GM23248 (cell line): ENCODE results near the gene SLC16A8. TPM values are rescaled to one million over a fixed set of nuclear protein-coding genes. Genes with fewer than 3 reads are reported as not detected.

Experiments
- DNase-seq: peaks from one replicate; pipeline ENCODE4 v3.0.0-alpha.2; 2015
- H2AFZ ChIP-seq: fragments of 200-600 bp; sonication (generic); 2 replicates; pipeline ENCODE4 v1.6.1; 2016; ENCODE audit warnings: antibody characterized with exemption
- H3F3A ChIP-seq: fragments of 200-600 bp; sonication (generic); 2 replicates; pipeline ENCODE4 v1.6.1; 2016; ENCODE audit warnings: mild to moderate bottlenecking, antibody characterized with exemption, mixed run types; ENCODE audit not compliant: insufficient read depth
- H3K27ac ChIP-seq: fragments of 200-600 bp; sonication (generic); 2 replicates; pipeline ENCODE4 v1.5.1; 2016; ENCODE audit warnings: mild to moderate bottlenecking
- H3K27me3 ChIP-seq: fragments of 200-600 bp; sonication (generic); replicated peaks from 2 replicates; pipeline ENCODE4 v1.6.1; 2016; ENCODE audit warnings: mild to moderate bottlenecking; ENCODE audit not compliant: insufficient read depth
- H3K36me3 ChIP-seq: fragments of 200-600 bp; sonication (generic); 2 replicates; pipeline ENCODE4 v1.6.1; 2016; ENCODE audit warnings: low read depth, mild to moderate bottlenecking
- H3K4me1 ChIP-seq: fragments of 200-600 bp; sonication (generic); 2 replicates; pipeline ENCODE4 v1.6.1; 2016; ENCODE audit warnings: mild to moderate bottlenecking; ENCODE audit not compliant: insufficient read depth
- H3K4me2 ChIP-seq: fragments of 200-600 bp; sonication (generic); one replicate; pipeline ENCODE4 v1.6.1; 2016; ENCODE audit warnings: mild to moderate bottlenecking; ENCODE audit not compliant: unreplicated experiment
- H3K4me3 ChIP-seq: fragments of 200-600 bp; sonication (generic); 2 replicates; pipeline ENCODE4 v1.5.1; 2016; ENCODE audit warnings: mild to moderate bottlenecking
- H3K79me2 ChIP-seq: fragments of 200-600 bp; sonication (generic); 2 replicates; pipeline ENCODE4 v1.6.1; 2016; ENCODE audit warnings: mild to moderate bottlenecking; ENCODE audit not compliant: insufficient read depth
- H3K9ac ChIP-seq: fragments of 200-600 bp; sonication (generic); 2 replicates; pipeline ENCODE4 v1.6.1; 2016; ENCODE audit warnings: mild to moderate bottlenecking
- H3K9me2 ChIP-seq: fragments of 200-600 bp; sonication (generic); 2 replicates; pipeline ENCODE4 v1.6.1; 2016; ENCODE audit warnings: mixed run types, mild to moderate bottlenecking, moderate library complexity; ENCODE audit not compliant: insufficient read depth
- H3K9me3 ChIP-seq: fragments of 200-600 bp; sonication (generic); one replicate; pipeline ENCODE4 v1.6.1; 2017; ENCODE audit warnings: low read depth
- H4K20me1 ChIP-seq: fragments of 200-600 bp; sonication (generic); 2 replicates; pipeline ENCODE4 v1.6.0; 2016; ENCODE audit not compliant: insufficient read depth
- EZH2 ChIP-seq: fragments of 200-600 bp; sonication (generic); IDR thresholded peaks from 2 replicates; pipeline ENCODE4 v1.6.1; 2018; ENCODE audit warnings: antibody characterized with exemption, mild to moderate bottlenecking; ENCODE audit not compliant: insufficient read depth, poor library complexity, severe bottlenecking
- EZH2phosphoT487 ChIP-seq: fragments of 200-600 bp; sonication (generic); IDR thresholded peaks from 2 replicates; pipeline ENCODE4 v1.6.1; 2018; ENCODE audit warnings: antibody characterized with exemption, moderate library complexity, mild to moderate bottlenecking, low read depth; ENCODE audit not compliant: insufficient read depth
- WGBS, 2 experiments: methylation state at CpG; one replicate each; pipeline ENCODE4 v1.1.6; 2015 to 2017; ENCODE audit warnings: low lambda C conversion rate in 2 of 2, low coverage in 1 of 2; ENCODE audit errors: missing lambda C conversion rate in 2 of 2; 5-methylcytosine and 5-hydroxymethylcytosine counted together
- in situ Hi-C: fragments of 300-500 bp; cut with MboI; formaldehyde crosslinking; loops from 2 replicates; pipeline ENCODE4 v1.15.0; 2020
- polyA plus RNA-seq: library from polyadenylated mRNA; unstranded; fragments of >200 nt; fragmentation: Nextera tagmentation; extraction: Ambion mirVana; gene quantifications from 2 replicates; pipeline ENCODE4 v1.2.1, GENCODE V29; 2016
- total RNA-seq: library from RNA; depleted of rRNA; stranded (reverse); fragments of >200 nt; shearing (Covaris generic); gene quantifications from 2 replicates; pipeline ENCODE4 v1.2.3, GENCODE V29; 2014; rRNA removed

The SLC16A8 gene
- total and polyA plus RNA-seq, 2 experiments from 2014 or later, result 1.3 to 1.4 TPM

- H3F3A ChIP-seq, result no peaks in the 10 kb centered on the region
- no peak overlapping the region for H3K27ac ChIP-seq
- H3K4me2 ChIP-seq, result no peak overlapping the region
- peaks cover 17% of the 10 kb centered on the region for H3K4me1 ChIP-seq
- in situ Hi-C loops, result no loop called here
- no peak overlapping the region for H3K9ac ChIP-seq
- no peaks in the 10 kb centered on the region for H3K9me2 ChIP-seq
- no peaks in the 10 kb centered on the region for H3K27me3 ChIP-seq
- H4K20me1 ChIP-seq, result no peaks in the 10 kb centered on the region
- H3K36me3 ChIP-seq, result no peaks in the 10 kb centered on the region
- H3K4me3 ChIP-seq, result no peak overlapping the region
- H3K9me3 ChIP-seq, result no peaks in the 10 kb centered on the region
- 61 to 70% methylated on average over 5 of the region's 5 CpGs for WGBS, 2 experiments
- TF ChIP-seq EZH2, result no peak
- no peak for TF ChIP-seq EZH2phosphoT487
- H2AFZ ChIP-seq, result no peak overlapping the region
- H3K79me2 ChIP-seq, result no peaks in the 10 kb centered on the region
- DNase-seq, result no peak
Observed at GRCh38 chr22:38029901-38030300, 54.1 kb downstream of the SLC16A8 start.

- Histone ChIP-seq H3K4me1 (peaks cover 13% of the 10 kb centered on the region), H3K27ac (no peak overlapping the region), H3K4me2 (no peak overlapping the region), H3K27me3 (no peaks in the 10 kb centered on the region), H3K9ac (no peak overlapping the region), H4K20me1 (no peaks in the 10 kb centered on the region), H3K9me3 (no peaks in the 10 kb centered on the region), H3K36me3 (no peaks in the 10 kb centered on the region), H3K79me2 (no peaks in the 10 kb centered on the region), H3K4me3 (no peak overlapping the region), H2AFZ (no peak overlapping the region), H3K9me2 (no peaks in the 10 kb centered on the region), H3F3A (no peaks in the 10 kb centered on the region)
- in situ Hi-C loops, result no loop called here
- TF ChIP-seq EZH2, result no peak
- TF ChIP-seq EZH2phosphoT487, result no peak
- no peak for DNase-seq
Observed at GRCh38 chr22:38029370-38029769, 54.6 kb downstream of the SLC16A8 start.

GRCh38 chr22:38028344-38029130 lies 55.4 kb downstream of the SLC16A8 start:
- H3K9me2 ChIP-seq, result no peaks in the 10 kb centered on the region
- no peak overlapping the region for H3K4me3 ChIP-seq
- H3K4me2 ChIP-seq, result no peak overlapping the region
- no peaks in the 10 kb centered on the region for H3F3A ChIP-seq
- no peak overlapping the region for H3K27ac ChIP-seq
- no peak overlapping the region for H3K9ac ChIP-seq
- TF ChIP-seq EZH2, result no peak
- no peak for TF ChIP-seq EZH2phosphoT487
- WGBS, 2 experiments, result 84 to 87% methylated on average over 15 of the region's 15 CpGs
- H3K79me2 ChIP-seq, result no peaks in the 10 kb centered on the region
- no peak for DNase-seq
- H3K27me3 ChIP-seq, result no peaks in the 10 kb centered on the region
- no peaks in the 10 kb centered on the region for H3K9me3 ChIP-seq
- no peak overlapping the region for H2AFZ ChIP-seq
- H3K4me1 ChIP-seq, result peaks cover 7% of the 10 kb centered on the region
- H4K20me1 ChIP-seq, result no peaks in the 10 kb centered on the region
- in situ Hi-C loops, result no loop called here
- no peaks in the 10 kb centered on the region for H3K36me3 ChIP-seq

Other genes with a start within 250 kb of the SLC16A8 start
- 31.0 and 58.0 TPM in 2 replicates for gene ANKRD54, start 239.8 kb downstream of the SLC16A8 start, total RNA-seq
- gene ANKRD54, start 239.8 kb downstream of the SLC16A8 start, polyA plus RNA-seq, result 21.6 and 21.8 TPM in 2 replicates
- 323 and 346 TPM in 2 replicates for gene EIF3L, start 234.8 kb downstream of the SLC16A8 start, total RNA-seq
- gene EIF3L, start 234.8 kb downstream of the SLC16A8 start, polyA plus RNA-seq, result 201 and 206 TPM in 2 replicates
- 41.4 and 46.0 TPM in 2 replicates for gene MICALL1, start 177.9 kb downstream of the SLC16A8 start, total RNA-seq
- gene MICALL1, start 177.9 kb downstream of the SLC16A8 start, polyA plus RNA-seq, result 7.5 and 8.0 TPM in 2 replicates
- 0.22 TPM in 1 of 2 replicates, not detected in the other for gene C22orf23, start 130.6 kb downstream of the SLC16A8 start, total RNA-seq
- 0.82 and 1.1 TPM in 2 replicates for gene C22orf23, start 130.6 kb downstream of the SLC16A8 start, polyA plus RNA-seq
- 15.6 and 71.4 TPM in 2 replicates for gene POLR2F, start 130.5 kb downstream of the SLC16A8 start, total RNA-seq
- gene POLR2F, start 130.5 kb downstream of the SLC16A8 start, polyA plus RNA-seq, result 146 and 148 TPM in 2 replicates
- gene SOX10, start 99.6 kb downstream of the SLC16A8 start, total RNA-seq, result not detected in 2 replicates
- not detected in 2 replicates for gene SOX10, start 99.6 kb downstream of the SLC16A8 start, polyA plus RNA-seq
- 12.4 and 14.4 TPM in 2 replicates for gene PICK1, start 26.8 kb downstream of the SLC16A8 start, total RNA-seq
- gene PICK1, start 26.8 kb downstream of the SLC16A8 start, polyA plus RNA-seq, result 8.1 and 8.4 TPM in 2 replicates
- 12.6 and 24.3 TPM in 2 replicates for gene BAIAP2L2, start 26.5 kb upstream of the SLC16A8 start, total RNA-seq
- 13.2 and 13.4 TPM in 2 replicates for gene BAIAP2L2, start 26.5 kb upstream of the SLC16A8 start, polyA plus RNA-seq
- 5.5 and 28.3 TPM in 2 replicates for gene PLA2G6, start 97.6 kb upstream of the SLC16A8 start, total RNA-seq
- gene PLA2G6, start 97.6 kb upstream of the SLC16A8 start, polyA plus RNA-seq, result 5.6 and 6.5 TPM in 2 replicates
- 68.1 and 73.0 TPM in 2 replicates for gene MAFF, start 117.8 kb upstream of the SLC16A8 start, total RNA-seq
- gene MAFF, start 117.8 kb upstream of the SLC16A8 start, polyA plus RNA-seq, result 34.6 and 37.1 TPM in 2 replicates
- gene TMEM184B, start 188.8 kb upstream of the SLC16A8 start, total RNA-seq, result 73.2 and 91.0 TPM in 2 replicates
- gene TMEM184B, start 188.8 kb upstream of the SLC16A8 start, polyA plus RNA-seq, result 82.7 and 83.7 TPM in 2 replicates
- 117 and 130 TPM in 2 replicates for gene CSNK1E, start 233.2 kb upstream of the SLC16A8 start, total RNA-seq
- gene CSNK1E, start 233.2 kb upstream of the SLC16A8 start, polyA plus RNA-seq, result 46.9 and 48.1 TPM in 2 replicates